Left lung (tissue), 10 donors: ENCODE measurements around the gene FRY. TPM values are rescaled to one million over a fixed set of nuclear protein-coding genes. Genes with fewer than 3 reads are reported as not detected.
A peak's percentile ranks its signal among the peaks of the same experiment; 100 is the strongest.

Experiments
- ATAC-seq: fragments of 200-7000 bp; cut with Tn5 transposase; one replicate; pipeline ENCODE4 v1.9.1; 2020; ENCODE audit warnings: moderate library complexity
- DNase-seq, 4 donors: peaks; one replicate each; pipeline ENCODE4 v3.0.0-alpha.2; 2013 to 2020
- H3K27ac ChIP-seq, 2 donors: fragments of 200-600 bp; sonication (generic) in 1 of 2; one replicate each; pipeline versions ENCODE4 v1.5.0 to v1.8.0; 2020 to 2021
- H3K27me3 ChIP-seq, 2 donors: fragments of 200-600 bp; sonication (generic) in 1 of 2; one replicate each; pipeline versions ENCODE4 v1.5.0 to v1.8.0; 2020 to 2021
- H3K36me3 ChIP-seq, 2 donors: fragments of 200-600 bp; sonication (generic) in 1 of 2; one replicate each; pipeline versions ENCODE4 v1.5.0 to v1.8.0; 2020 to 2021
- H3K4me1 ChIP-seq, 2 donors: fragments of 200-600 bp; one replicate each; pipeline ENCODE4 v1.8.0; 2021
- H3K4me3 ChIP-seq, 2 donors: fragments of 200-600 bp; sonication (generic) in 1 of 2; one replicate each; pipeline versions ENCODE4 v1.5.0 to v1.8.0; 2020 to 2021; ENCODE audit warnings: mild to moderate bottlenecking in 1 of 2
- H3K9me3 ChIP-seq, 2 donors: fragments of 200-600 bp; sonication (generic) in 1 of 2; one replicate each; pipeline versions ENCODE4 v1.5.0 to v1.8.0; 2020 to 2021
- CTCF ChIP-seq, 2 donors: fragments of 200-600 bp; sonication (generic) in 1 of 2; IDR thresholded peaks; one replicate each; pipeline versions ENCODE4 v1.5.0 to v1.8.0; 2021; ENCODE audit warnings: antibody characterized with exemption in 2 of 2
- intact Hi-C, 2 donors: fragments of 100-400 bp; cut with DNase I; formaldehyde crosslinking; loops; one replicate each; pipeline versions ENCODE4 v1.11.2 to v1.14.2; 2022
- polyA plus RNA-seq, 6 donors: library from polyadenylated mRNA; unstranded; fragments of 120-200 nt; gene quantifications; one replicate each; pipeline ENCODE4 v1.2.1, GENCODE V29; 2013; ENCODE audit not compliant: insufficient read length in 6 of 6
- total RNA-seq, 2 donors: library from RNA; stranded (reverse); fragmentation: NEBNext Ultra II Directional; extraction: Animal tissue kit (Norgen Biotek cat#: 25700); gene quantifications; one replicate each; pipeline ENCODE4 v1.2.1, GENCODE V29; 2021
- donor health status: DM: no; HTN: yes; CAD: no.
- donor health status: DM: no; HTN: no; CAD: no.

Gene FRY
- total and polyA plus RNA-seq, 8 donors, result 41.6 to 53.4 (median 49.2) TPM

DNA sequence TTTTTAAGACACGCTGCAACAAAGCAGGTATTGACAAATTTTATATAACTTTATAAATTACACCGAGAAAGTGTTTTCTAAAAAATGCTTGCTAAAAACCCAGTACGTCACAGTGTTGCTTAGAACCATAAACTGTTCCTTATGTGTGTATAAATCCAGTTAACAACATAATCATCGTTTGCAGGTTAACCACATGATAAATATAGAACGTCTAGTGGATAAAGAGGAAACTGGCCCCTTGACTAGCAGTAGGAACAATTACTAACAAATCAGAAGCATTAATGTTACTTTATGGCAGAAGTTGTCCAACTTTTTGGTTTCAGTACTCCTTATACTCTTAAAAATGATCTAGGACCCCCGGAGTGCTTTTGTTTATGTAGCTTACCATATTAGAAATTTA is 284.9 kb downstream of the FRY start:
- TF ChIP-seq CTCF (IDR thresholded peaks at IDR 0.05), result no peak
- DNase-seq, result no peak
- H3K9me3 ChIP-seq, result no peaks in the 10 kb centered on the region
- intact Hi-C loops, result no loop called here
- peak overlapping the region; percentile 70 to 90 for H3K4me3 ChIP-seq
- peaks cover 0 to 34% of the 10 kb centered on the region in 2 donors for H3K4me1 ChIP-seq
- no peaks in the 10 kb centered on the region for H3K36me3 ChIP-seq
- no peak for ATAC-seq
- peak overlapping the region; percentile 93 to 100 for H3K27ac ChIP-seq
- no peaks in the 10 kb centered on the region for H3K27me3 ChIP-seq

- TF ChIP-seq CTCF (IDR thresholded peaks at IDR 0.05), result no peak
- H3K36me3 ChIP-seq, result no peaks in the 10 kb centered on the region
- no peaks in the 10 kb centered on the region for H3K9me3 ChIP-seq
- intact Hi-C loops, result no loop called here
- H3K4me3 ChIP-seq, result no peak overlapping the region
- no peak for DNase-seq
- no peak for ATAC-seq
- no peaks in the 10 kb centered on the region for H3K27me3 ChIP-seq
- H3K4me1 ChIP-seq, result peaks cover 0 to 34% of the 10 kb centered on the region in 2 donors
- H3K27ac ChIP-seq, result peak overlapping the region in 1 of 2 donors; percentile 65
Observed at GRCh38 chr13:32317716-32318465, 286.3 kb downstream of the FRY start.

DNA sequence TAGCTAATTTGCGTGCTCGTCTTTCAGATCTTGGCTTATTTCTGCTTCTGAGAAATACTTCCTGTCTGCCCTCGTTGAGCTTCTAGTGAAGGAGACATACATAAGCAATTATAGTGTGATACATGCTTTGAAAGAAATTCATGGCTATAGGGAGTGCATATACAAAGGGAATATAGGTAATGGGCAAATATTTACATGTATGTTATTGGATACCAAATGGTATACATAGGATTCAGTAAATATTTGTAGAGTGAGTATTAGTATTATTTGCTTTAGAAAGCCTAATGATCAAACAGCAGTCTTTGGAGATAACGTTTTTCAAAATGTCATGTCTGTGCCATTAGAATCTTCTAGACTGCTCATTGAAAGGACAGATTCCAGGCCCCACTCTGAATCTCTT is 289.0 kb downstream of the FRY start:
- intact Hi-C loops, result no loop called here
- H3K9me3 ChIP-seq, result no peaks in the 10 kb centered on the region
- peaks cover 0 to 27% of the 10 kb centered on the region in 2 donors for H3K4me1 ChIP-seq
- no peak for ATAC-seq
- no peaks in the 10 kb centered on the region for H3K36me3 ChIP-seq
- TF ChIP-seq CTCF (IDR thresholded peaks at IDR 0.05), result no peak
- DNase-seq, result no peak
- H3K27me3 ChIP-seq, result no peaks in the 10 kb centered on the region
- H3K4me3 ChIP-seq, result no peak overlapping the region
- H3K27ac ChIP-seq, result no peak overlapping the region

DNA sequence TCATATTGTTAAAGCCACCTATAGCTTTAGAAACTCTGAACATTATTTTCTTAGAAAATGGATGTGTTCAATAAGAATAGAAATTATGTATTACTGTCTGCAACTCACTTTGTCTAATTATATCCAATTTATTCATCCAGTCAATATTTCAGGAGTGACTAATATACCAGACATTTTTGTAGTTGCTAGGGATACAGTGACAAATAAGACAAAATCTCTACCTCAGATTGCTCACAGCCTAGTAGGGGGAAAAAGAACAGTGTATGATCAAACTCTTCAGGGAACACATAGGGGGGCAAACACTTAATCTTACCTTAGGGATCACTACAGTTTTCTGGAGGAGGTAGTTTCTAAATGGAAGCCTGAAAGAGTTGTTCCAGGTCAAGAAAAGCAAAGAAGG is 292.3 kb downstream of the FRY start:
- Histone ChIP-seq H3K4me3 (no peak overlapping the region), H3K9me3 (no peaks in the 10 kb centered on the region), H3K27me3 (no peaks in the 10 kb centered on the region), H3K36me3 (no peaks in the 10 kb centered on the region), H3K4me1 (no peaks in the 10 kb centered on the region), H3K27ac (no peak overlapping the region)
- ATAC-seq (no peak), DNase-seq (no peak)
- TF ChIP-seq CTCF (IDR thresholded peaks at IDR 0.05), result no peak
- intact Hi-C loops, result no loop called here

GRCh38 chr13:32330441-32330840 is 298.9 kb downstream of the FRY start:
- Histone ChIP-seq H3K9me3 (no peaks in the 10 kb centered on the region), H3K4me3 (no peak overlapping the region)
- no peak for ATAC-seq

More at GRCh38 chr13:32330441-32330840, 298.9 kb downstream of the FRY start:
- intact Hi-C loops, result no loop called here
- TF ChIP-seq CTCF (IDR thresholded peaks at IDR 0.05), result no peak
- DNase-seq, result no peak
- Histone ChIP-seq H3K27ac (no peak overlapping the region), H3K27me3 (no peaks in the 10 kb centered on the region), H3K4me1 (peaks cover 0 to 8% of the 10 kb centered on the region in 2 donors), H3K36me3 (no peaks in the 10 kb centered on the region)
